Stomach (tissue), 4 donors: ENCODE measurements around the gene DLEC1.

Experiments
- EP300 ChIP-seq: sonication (generic); formaldehyde crosslinking; IDR thresholded peaks from one replicate; pipeline ENCODE4 v1.6.1; 2017; ENCODE audit warnings: antibody characterized with exemption
- POLR2A ChIP-seq, 4 donors: fragments of 450-650 bp; IDR thresholded peaks; one replicate each; pipeline ENCODE4 v1.6.1; 2016; ENCODE audit warnings: antibody characterized with exemption in 4 of 4, control low read depth in 2 of 4, mild to moderate bottlenecking in 1 of 4, moderate library complexity in 1 of 4
- POLR2AphosphoS5 ChIP-seq, 3 donors: sonication (generic); formaldehyde crosslinking; IDR thresholded peaks; one replicate each; pipeline ENCODE4 v1.6.1; 2016; ENCODE audit warnings: antibody characterized with exemption in 3 of 3
- TF ChIP-seq, protein P1 (sequence below), 7 experiments: fragments of 450-650 bp in 4 of 7; fragments of 200-600 bp in 3 of 7; sonication (generic) in 3 of 7; IDR thresholded peaks; one replicate each; pipeline ENCODE4 v1.5.1; 2016 to 2019; ENCODE audit warnings: antibody characterized with exemption in 7 of 7, control low read depth in 2 of 7, mild to moderate bottlenecking in 1 of 7

DNA sequence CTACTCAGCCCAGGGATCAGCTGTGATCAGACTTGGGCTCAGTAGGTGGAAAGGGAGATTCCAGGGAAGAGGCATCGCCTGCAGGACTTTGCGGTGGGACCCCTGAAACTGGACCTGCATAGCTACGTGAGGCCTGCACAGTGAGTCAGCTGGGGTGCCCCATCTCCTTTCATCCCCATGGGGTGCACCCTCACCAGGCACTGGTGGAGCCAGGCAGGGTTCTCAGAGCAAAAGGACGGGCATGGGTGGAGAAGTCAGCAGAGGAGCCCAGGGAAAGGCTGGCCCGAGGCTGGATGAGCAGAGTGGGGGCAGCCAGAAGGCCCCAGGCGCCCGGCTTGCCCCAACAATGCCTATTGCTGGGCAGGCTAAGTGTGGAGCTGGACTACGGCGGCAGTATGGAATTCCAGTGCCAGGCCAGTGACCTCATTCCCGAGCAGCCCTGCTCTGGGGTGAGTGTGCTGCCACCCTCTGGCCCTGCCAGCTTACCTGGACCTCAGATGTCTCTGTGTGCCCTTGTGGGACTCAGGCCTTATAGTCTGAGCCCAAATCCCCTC is 78.2 kb downstream of the DLEC1 start:
- TF ChIP-seq, protein P1, sequence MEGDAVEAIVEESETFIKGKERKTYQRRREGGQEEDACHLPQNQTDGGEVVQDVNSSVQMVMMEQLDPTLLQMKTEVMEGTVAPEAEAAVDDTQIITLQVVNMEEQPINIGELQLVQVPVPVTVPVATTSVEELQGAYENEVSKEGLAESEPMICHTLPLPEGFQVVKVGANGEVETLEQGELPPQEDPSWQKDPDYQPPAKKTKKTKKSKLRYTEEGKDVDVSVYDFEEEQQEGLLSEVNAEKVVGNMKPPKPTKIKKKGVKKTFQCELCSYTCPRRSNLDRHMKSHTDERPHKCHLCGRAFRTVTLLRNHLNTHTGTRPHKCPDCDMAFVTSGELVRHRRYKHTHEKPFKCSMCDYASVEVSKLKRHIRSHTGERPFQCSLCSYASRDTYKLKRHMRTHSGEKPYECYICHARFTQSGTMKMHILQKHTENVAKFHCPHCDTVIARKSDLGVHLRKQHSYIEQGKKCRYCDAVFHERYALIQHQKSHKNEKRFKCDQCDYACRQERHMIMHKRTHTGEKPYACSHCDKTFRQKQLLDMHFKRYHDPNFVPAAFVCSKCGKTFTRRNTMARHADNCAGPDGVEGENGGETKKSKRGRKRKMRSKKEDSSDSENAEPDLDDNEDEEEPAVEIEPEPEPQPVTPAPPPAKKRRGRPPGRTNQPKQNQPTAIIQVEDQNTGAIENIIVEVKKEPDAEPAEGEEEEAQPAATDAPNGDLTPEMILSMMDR (IDR thresholded peaks at IDR 0.05): no peak
- TF ChIP-seq POLR2A (IDR thresholded peaks at IDR 0.05) (no peak), POLR2AphosphoS5 (IDR thresholded peaks at IDR 0.05) (peak in 1 of 3 donors; percentile 3), EP300 (no peak)
